Nephron progenitor cell (in vitro differentiated cells): ENCODE measurements around the gene PMM2.

Experiments
- DNase-seq: peaks from one replicate; pipeline ENCODE4 v3.0.0; 2021
- H3K27ac Mint-ChIP-seq: 2 replicates; pipeline ENCODE4 v1.8.0; 2021; ENCODE audit warnings: mild to moderate bottlenecking, moderate library complexity, mixed read lengths
- H3K27me3 Mint-ChIP-seq: 2 replicates; pipeline ENCODE4 v1.8.0; 2021; ENCODE audit warnings: mild to moderate bottlenecking, low read depth, mixed read lengths; ENCODE audit not compliant: poor library complexity
- H3K36me3 Mint-ChIP-seq: 2 replicates; pipeline ENCODE4 v1.8.0; 2021; ENCODE audit warnings: low read depth, mixed read lengths
- H3K4me1 Mint-ChIP-seq: 2 replicates; pipeline ENCODE4 v1.8.0; 2021; ENCODE audit warnings: mixed read lengths
- H3K4me3 Mint-ChIP-seq: 2 replicates; pipeline ENCODE4 v1.8.0; 2021; ENCODE audit warnings: mild to moderate bottlenecking, moderate library complexity, mixed read lengths
- H3K9me3 Mint-ChIP-seq: 2 replicates; pipeline ENCODE4 v1.8.0; 2021; ENCODE audit warnings: mild to moderate bottlenecking, moderate library complexity, mixed read lengths
- TF ChIP-seq, protein P1 (sequence below): fragments of 200-600 bp; sonication (generic); IDR thresholded peaks from 2 replicates; pipeline ENCODE4 v1.5.0; 2021; ENCODE audit warnings: antibody characterized with exemption

PMM2 gene

DNA sequence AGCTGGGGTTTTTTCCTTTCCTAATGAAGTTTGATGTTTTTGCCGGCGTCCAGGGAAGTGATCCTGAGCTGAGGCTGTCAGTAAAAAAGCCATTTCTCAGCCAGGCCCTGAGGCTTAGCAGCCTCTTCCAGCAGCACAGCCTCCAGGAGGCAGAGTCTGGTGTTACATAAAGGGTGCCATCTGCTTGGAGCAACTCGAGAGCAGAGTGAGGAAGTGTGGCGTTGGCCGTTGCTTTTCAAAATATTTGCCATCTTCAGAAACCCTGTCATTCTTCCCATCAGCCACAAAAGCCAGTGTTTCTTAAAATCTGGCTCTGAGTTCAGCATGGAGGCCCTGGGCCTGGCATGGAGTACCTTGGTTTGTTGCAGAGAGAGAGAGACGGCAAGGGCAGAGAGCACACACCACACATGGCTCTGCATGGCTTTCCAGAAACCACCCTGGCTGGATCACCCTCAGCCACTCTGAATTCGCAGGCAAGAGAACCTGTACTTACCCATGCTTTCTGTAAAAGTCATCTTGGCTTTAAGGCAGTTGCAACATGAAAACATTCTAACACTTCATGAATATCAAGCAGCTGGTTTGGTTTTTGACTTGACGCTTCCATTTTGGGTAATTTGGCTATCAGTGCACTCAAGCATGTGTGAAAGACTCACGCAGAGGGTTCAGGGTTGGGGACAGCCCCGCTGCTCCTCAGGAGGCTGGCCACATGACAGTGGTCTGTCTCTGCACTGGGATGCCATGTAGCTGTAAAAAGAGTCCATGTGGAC is 21.0 kb downstream of the PMM2 start:
- Mint-ChIP-seq H3K4me3 (no peak overlapping the region), H3K27me3 (no peaks in the 10 kb centered on the region), H3K27ac (peak overlapping the region; percentile 91), H3K36me3 (peaks cover 83% of the 10 kb centered on the region), H3K4me1 (peaks cover 9% of the 10 kb centered on the region), H3K9me3 (no peaks in the 10 kb centered on the region)
- TF ChIP-seq, protein P1, sequence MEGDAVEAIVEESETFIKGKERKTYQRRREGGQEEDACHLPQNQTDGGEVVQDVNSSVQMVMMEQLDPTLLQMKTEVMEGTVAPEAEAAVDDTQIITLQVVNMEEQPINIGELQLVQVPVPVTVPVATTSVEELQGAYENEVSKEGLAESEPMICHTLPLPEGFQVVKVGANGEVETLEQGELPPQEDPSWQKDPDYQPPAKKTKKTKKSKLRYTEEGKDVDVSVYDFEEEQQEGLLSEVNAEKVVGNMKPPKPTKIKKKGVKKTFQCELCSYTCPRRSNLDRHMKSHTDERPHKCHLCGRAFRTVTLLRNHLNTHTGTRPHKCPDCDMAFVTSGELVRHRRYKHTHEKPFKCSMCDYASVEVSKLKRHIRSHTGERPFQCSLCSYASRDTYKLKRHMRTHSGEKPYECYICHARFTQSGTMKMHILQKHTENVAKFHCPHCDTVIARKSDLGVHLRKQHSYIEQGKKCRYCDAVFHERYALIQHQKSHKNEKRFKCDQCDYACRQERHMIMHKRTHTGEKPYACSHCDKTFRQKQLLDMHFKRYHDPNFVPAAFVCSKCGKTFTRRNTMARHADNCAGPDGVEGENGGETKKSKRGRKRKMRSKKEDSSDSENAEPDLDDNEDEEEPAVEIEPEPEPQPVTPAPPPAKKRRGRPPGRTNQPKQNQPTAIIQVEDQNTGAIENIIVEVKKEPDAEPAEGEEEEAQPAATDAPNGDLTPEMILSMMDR, result no peak
- no peak for DNase-seq

DNA sequence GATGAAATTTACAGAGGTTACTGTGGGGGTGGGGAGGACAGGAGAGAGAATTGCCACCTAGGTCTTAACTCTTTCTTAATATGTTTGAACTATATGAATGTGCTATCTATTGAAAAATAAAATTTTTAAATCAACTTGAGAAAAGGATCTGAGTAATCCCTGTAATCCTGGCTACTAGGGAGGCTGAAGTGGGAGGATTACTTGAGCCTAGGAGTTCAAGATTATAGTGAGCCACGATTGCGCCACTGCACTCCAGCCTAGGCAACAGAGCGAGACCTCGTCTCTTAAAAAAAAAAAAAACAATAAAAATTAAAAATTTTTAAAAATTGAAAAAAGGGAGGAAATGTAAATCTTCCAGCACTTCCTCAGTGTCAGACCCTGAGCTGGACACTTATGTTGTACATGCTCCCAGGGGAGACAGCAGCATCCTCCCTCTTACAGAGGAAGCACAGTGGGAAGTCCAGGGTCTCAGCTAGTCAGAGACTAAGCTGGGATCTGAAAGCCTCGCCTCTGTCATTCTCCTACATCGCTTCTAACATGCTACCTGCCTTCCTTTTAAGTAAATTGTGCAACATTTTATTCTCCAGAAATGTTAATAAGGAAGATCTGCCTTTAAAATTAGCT is 21.9 kb downstream of the PMM2 start:
- Mint-ChIP-seq H3K4me3 (no peak overlapping the region), H3K27ac (no peak overlapping the region), H3K9me3 (no peaks in the 10 kb centered on the region), H3K27me3 (no peaks in the 10 kb centered on the region), H3K36me3 (peaks cover 83% of the 10 kb centered on the region), H3K4me1 (peaks cover 9% of the 10 kb centered on the region)
- TF ChIP-seq, protein P1, result no peak
- DNase-seq, result no peak

DNA sequence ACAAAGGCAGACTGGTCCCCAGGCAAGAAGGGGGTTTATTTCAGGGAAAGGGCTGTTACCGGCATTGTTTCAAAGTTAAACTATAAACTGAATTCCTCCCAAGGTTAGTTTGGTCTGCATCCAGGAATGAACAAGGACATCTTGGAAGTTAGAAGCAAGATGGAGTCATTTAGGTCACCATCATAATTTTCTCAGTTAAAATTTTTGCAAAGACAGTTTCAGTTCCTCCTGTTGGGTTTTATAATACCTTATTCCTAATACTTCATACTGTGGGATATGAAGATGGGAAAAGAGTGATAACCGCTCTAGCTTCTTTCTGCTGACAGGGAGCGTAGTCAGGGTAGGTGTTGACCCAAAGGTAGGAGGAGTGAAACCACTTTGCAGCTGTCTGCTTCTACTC is 24.8 kb downstream of the PMM2 start:
- Mint-ChIP-seq H3K36me3 (peaks cover 75% of the 10 kb centered on the region), H3K4me3 (no peak overlapping the region), H3K4me1 (peaks cover 9% of the 10 kb centered on the region), H3K9me3 (no peaks in the 10 kb centered on the region), H3K27ac (peak overlapping the region; percentile 17), H3K27me3 (no peaks in the 10 kb centered on the region)
- no peak for DNase-seq
- TF ChIP-seq, protein P1, result no peak

DNA sequence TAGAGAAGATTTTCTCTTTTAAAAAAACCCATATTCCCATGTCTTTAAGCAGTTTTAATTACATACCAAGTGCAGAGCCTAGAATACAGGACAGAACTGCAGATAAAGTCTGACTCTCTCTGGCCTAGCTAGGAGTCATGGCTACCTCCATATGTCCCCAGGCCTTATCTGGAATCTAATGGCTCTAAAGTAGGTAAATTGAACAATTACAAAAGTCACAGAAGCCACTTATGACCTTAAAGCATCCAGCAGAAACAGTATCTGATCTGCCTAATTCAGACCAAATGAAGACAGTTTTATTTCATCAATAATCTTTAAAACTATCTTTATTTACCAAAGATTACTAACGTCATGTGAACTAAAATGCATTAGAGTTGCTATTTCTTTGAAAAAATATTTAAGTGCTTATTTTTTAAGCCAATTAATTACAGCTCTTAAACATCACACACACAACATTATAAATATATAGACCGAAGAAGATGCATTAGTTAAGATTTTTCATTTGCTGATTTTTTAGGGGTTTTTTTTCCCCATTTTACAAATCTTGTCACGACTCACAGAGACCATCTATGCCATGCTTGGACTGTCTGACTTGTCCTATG is 28.7 kb downstream of the PMM2 start:
- Mint-ChIP-seq H3K4me3 (no peak overlapping the region), H3K9me3 (no peaks in the 10 kb centered on the region), H3K27me3 (no peaks in the 10 kb centered on the region), H3K27ac (no peak overlapping the region), H3K36me3 (peaks cover 74% of the 10 kb centered on the region), H3K4me1 (peaks cover under 1% of the 10 kb centered on the region)
- DNase-seq, result no peak
- TF ChIP-seq, protein P1, result no peak

DNA sequence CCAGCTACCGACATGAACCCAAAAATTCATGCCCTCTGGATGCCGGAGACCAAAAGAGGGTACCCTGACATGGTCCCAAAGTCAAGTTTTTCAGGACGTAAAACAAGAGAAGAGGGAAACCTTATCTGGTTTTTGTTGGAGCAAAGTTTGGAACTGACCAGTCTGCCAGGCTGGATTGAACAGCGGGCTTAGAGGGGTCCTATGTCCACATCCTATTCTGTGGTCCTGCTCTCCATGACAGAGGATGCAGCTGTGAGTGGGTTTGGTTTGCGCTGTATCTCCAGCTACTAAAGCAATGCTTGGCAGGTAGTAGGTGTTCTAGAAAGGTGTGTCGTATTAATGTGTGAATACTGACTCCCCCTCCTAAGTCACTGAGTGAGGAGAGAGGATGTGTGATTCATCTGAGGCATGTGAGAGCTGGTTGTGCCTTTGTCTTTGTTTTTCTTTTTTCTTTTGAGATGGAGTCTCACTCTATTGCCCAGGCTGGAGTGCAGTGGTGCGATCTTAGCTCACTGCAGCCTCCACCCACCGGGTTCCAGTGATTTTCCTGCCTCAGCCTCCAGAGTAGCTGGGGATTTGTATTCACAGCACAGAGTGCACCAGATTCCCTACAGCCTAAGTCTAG is 31.0 kb downstream of the PMM2 start:
- TF ChIP-seq, protein P1, result no peak
- H3K27ac Mint-ChIP-seq, result peak overlapping the region; percentile 70
- no peak overlapping the region for H3K4me3 Mint-ChIP-seq
- H3K9me3 Mint-ChIP-seq, result no peaks in the 10 kb centered on the region
- H3K27me3 Mint-ChIP-seq, result no peaks in the 10 kb centered on the region
- no peak for DNase-seq
- H3K36me3 Mint-ChIP-seq, result peaks cover 59% of the 10 kb centered on the region
- H3K4me1 Mint-ChIP-seq, result peaks cover 23% of the 10 kb centered on the region
